Ishikawa (cell line): ENCODE results near the gene ITGAX.

ENCODE experiments used
- CEBPB ChIP-seq: IDR thresholded peaks from 2 replicates; pipeline ENCODE4 v1.6.1; 2012
- EGR1 ChIP-seq: IDR thresholded peaks from 2 replicates; pipeline ENCODE4 v1.6.1; 2012
- EP300 ChIP-seq: IDR thresholded peaks from 2 replicates; pipeline ENCODE4 v1.6.1; 2012; ENCODE audit warnings: borderline replicate concordance
- FOXM1 ChIP-seq: IDR thresholded peaks from 2 replicates; pipeline ENCODE4 v1.6.1; 2012; ENCODE audit warnings: low read depth, borderline replicate concordance
- MAX ChIP-seq: IDR thresholded peaks from 2 replicates; pipeline ENCODE4 v1.6.1; 2012
- NFIC ChIP-seq: IDR thresholded peaks from 2 replicates; pipeline ENCODE4 v1.6.1; 2012
- RAD21 ChIP-seq: IDR thresholded peaks from 2 replicates; pipeline ENCODE4 v1.6.1; 2012; ENCODE audit warnings: low read depth
- REST ChIP-seq: IDR thresholded peaks from 2 replicates; pipeline ENCODE4 v1.6.1; 2012; ENCODE audit warnings: low read depth, mild to moderate bottlenecking
- TAF1 ChIP-seq: IDR thresholded peaks from 2 replicates; pipeline ENCODE4 v1.6.1; 2012; ENCODE audit warnings: low read depth, mild to moderate bottlenecking
- TCF12 ChIP-seq: IDR thresholded peaks from 2 replicates; pipeline ENCODE4 v1.6.1; 2012; ENCODE audit warnings: low read depth
- TEAD4 ChIP-seq: IDR thresholded peaks from 2 replicates; pipeline ENCODE4 v1.6.1; 2012
- YY1 ChIP-seq: IDR thresholded peaks from 2 replicates; pipeline ENCODE4 v1.6.1; 2012; ENCODE audit warnings: low read depth
- ZBTB7A ChIP-seq: IDR thresholded peaks from 2 replicates; pipeline ENCODE4 v1.6.1; 2012; ENCODE audit warnings: low read depth

GRCh38 chr16:31414706-31415105 is 59.7 kb downstream of the ITGAX start:
- TF ChIP-seq CEBPB (no peak), MAX (no peak), FOXM1 (no peak), YY1 (no peak), EGR1 (no peak), REST (no peak), TEAD4 (no peak), EP300 (no peak), TCF12 (no peak), RAD21 (no peak), ZBTB7A (no peak), NFIC (no peak), TAF1 (no peak)
